CD4-positive, alpha-beta T cell treated with Interleukin-17A for 4 hours (primary cell): ENCODE results near the gene GRN.
A peak's percentile ranks its signal among the peaks of the same experiment; 100 is the strongest.
"Not testable (repeated sequence)": the region's sequence is repeated elsewhere in the genome, so short reads cannot be mapped to it uniquely, and the experiment has no call there.

Source experiments
- DNase-seq: peaks from one replicate; pipeline ENCODE4 v3.0.0-alpha.2; 2020; ENCODE audit warnings: mixed read lengths

The GRN gene

GRCh38 chr17:44347206-44348055 is 2.3 kb downstream of the GRN start:
- DNase-seq: not testable (repeated sequence)

- DNase-seq: no peak
These were observed 3.3 kb downstream of the GRN start for GRCh38 chr17:44348234-44348987.

- DNase-seq: no peak
These were observed 3.9 kb downstream of the GRN start for GRCh38 chr17:44348988-44349364.

GRCh38 chr17:44349553-44350070 is 4.5 kb downstream of the GRN start:
- DNase-seq: no peak

- peak; percentile 81 for DNase-seq
These were observed 5.7 kb downstream of the GRN start for GRCh38 chr17:44350733-44351226.

- no peak for DNase-seq
These were observed 6.4 kb downstream of the GRN start for GRCh38 chr17:44351464-44351863.

GRCh38 chr17:44351961-44352827 is 7.1 kb downstream of the GRN start:
- no peak for DNase-seq

- no peak for DNase-seq
These were observed 7.9 kb downstream of the GRN start for GRCh38 chr17:44352828-44353671.

GRCh38 chr17:44353672-44354331 is 8.7 kb downstream of the GRN start:
- DNase-seq: peak; percentile 34

GRCh38 chr17:44354582-44355561 is 9.8 kb downstream of the GRN start:
- DNase-seq: peak; percentile 80

GRCh38 chr17:44355642-44356099 is 10.6 kb downstream of the GRN start:
- no peak for DNase-seq

- no peak for DNase-seq
These were observed 11.1 kb downstream of the GRN start for GRCh38 chr17:44356241-44356640.

GRCh38 chr17:44358066-44358465 is 13.0 kb downstream of the GRN start:
- DNase-seq: no peak

- no peak for DNase-seq
These were observed 13.9 kb downstream of the GRN start for GRCh38 chr17:44359006-44359405.

- no peak for DNase-seq
These were observed 14.5 kb downstream of the GRN start for GRCh38 chr17:44359458-44360143.

GRCh38 chr17:44360144-44360533 is 15.0 kb downstream of the GRN start:
- DNase-seq: no peak

GRCh38 chr17:44360826-44361225 is 15.7 kb downstream of the GRN start:
- no peak for DNase-seq

- no peak for DNase-seq
These were observed 16.5 kb downstream of the GRN start for GRCh38 chr17:44361292-44362260.
